SHP77 (cell line): ENCODE data around the gene ATP10B.
"Not testable (repeated sequence)": the region's sequence is repeated elsewhere in the genome, so short reads cannot be mapped to it uniquely, and the experiment has no call there.

Experiments used
- DNase-seq, 2 experiments: peaks; one replicate each; lab custom pipeline; 2025; lab: John Stamatoyannopoulos, UW

The ATP10B gene, protein sequence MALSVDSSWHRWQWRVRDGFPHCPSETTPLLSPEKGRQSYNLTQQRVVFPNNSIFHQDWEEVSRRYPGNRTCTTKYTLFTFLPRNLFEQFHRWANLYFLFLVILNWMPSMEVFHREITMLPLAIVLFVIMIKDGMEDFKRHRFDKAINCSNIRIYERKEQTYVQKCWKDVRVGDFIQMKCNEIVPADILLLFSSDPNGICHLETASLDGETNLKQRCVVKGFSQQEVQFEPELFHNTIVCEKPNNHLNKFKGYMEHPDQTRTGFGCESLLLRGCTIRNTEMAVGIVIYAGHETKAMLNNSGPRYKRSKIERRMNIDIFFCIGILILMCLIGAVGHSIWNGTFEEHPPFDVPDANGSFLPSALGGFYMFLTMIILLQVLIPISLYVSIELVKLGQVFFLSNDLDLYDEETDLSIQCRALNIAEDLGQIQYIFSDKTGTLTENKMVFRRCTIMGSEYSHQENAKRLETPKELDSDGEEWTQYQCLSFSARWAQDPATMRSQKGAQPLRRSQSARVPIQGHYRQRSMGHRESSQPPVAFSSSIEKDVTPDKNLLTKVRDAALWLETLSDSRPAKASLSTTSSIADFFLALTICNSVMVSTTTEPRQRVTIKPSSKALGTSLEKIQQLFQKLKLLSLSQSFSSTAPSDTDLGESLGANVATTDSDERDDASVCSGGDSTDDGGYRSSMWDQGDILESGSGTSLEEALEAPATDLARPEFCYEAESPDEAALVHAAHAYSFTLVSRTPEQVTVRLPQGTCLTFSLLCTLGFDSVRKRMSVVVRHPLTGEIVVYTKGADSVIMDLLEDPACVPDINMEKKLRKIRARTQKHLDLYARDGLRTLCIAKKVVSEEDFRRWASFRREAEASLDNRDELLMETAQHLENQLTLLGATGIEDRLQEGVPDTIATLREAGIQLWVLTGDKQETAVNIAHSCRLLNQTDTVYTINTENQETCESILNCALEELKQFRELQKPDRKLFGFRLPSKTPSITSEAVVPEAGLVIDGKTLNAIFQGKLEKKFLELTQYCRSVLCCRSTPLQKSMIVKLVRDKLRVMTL (N-terminal part only)

DNA sequence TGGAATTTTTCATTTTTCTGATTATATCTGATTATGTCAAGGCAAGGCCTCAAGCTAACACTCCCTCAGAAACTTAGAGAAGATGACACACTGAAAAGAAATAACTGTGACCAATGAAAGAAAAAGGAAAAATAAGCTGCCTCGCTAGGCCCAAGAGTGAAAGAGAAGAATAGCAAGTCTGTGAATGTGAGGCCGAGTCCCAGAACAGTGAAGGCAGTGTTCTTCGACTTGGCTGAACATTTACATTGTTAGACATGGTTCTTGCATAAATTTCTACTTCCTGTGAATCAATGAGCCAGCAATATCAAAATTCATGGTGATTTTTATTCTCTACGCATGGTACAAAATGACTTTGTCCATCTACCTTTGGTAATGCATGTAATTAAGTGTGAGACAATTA, at the start of gene ATP10B:
TSS of gene ATP10B (minus strand) at position 163 of the 400 bp plus-strand sequence. CDS start 164,137 bp downstream, outside the sequence.
- no peak for DNase-seq

DNA sequence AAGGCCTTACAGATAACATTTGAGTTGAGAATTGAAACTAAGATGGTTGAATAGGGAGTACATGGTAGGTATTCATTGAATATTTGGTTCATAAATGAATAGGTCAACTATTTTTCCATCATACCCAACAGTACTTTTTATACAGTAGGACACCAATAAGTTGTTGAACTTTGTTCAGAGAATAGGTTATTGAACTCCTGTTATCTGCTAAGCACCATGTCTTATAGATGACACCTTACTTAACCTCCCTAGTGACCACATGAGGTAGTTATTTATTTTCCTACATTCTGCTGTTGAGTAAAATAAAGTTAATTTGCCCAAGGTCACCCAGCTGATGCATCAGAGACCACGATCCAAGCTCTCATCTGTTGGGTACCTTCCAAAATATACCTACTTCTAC, 49.6 kb upstream of the ATP10B start:
- DNase-seq, result no peak

DNA sequence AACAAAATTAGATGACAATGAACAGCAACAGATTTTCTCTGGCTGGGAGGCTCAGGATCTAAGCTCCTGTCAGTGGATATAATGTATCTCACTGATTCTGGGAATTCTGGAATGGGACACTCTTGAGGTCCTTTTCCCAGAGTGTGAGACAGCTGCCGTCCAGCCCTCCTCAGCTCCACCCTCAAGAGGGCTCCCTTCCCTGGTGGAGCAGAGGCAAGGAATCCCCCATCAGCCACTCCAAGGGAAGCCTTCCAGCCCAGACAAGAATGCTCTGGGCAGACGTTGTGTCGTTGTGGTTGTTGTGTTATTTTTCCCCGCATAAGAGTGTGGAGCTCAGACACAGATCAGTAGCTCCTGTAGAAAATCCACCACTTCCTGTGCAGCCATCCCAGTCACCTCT, 47.7 kb upstream of the ATP10B start:
- no peak for DNase-seq

DNA sequence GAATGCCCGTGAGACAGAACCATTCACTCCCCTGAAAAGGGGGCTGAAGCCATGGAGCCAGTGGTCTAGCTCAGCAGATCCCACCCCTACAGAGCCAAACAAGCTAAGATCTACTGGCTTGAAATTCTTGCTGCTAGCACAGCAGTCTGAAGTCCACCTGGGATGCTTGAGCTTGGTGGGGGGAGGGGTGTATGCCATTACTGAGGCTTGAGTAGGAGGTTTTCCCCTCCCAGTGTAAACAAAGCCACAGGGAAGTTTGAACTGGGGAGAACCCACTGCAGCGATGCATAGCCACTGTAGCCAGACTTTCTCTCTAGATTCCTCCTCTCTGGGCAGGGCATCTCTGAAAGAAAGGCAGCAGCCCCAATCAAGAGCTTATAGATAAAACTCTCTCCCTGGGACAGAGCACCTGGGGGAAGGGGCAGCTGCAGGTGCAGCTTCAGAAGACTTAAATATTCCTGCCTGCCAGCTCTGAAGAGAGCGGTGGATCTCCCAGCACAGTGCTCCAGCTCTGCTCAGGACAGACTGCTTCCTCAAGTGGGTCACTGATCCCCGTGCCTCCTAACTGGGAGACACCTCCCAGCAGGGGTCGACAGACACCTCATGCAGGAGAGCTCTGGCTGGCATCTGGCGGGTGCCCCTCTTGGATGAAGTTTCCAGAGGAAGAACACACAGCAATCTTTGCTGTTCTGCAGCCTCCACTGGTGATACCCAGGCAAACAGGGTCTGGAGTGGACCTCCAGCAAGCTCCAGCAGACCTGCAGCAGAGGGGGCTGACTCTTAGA, 41.4 kb upstream of the ATP10B start:
- DNase-seq, result not testable (repeated sequence)

DNA sequence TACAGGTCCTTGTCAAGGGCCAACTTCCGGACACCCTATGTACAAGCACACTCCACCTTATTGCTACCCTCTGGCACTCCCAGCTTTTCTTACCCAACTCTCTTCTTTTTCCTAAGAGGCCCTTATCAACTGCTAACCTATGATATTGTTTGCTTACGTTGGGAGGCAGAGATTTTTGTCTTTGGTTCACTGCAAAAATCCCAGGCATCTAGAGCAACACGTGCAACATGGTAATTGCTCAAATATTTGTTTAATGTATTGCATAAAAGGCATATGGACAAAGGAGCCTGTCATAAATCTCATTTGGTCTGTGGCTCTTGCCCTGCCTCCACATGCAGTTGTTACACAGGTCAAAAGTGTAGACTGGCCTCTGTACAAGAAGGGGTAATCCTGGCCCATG, 35.8 kb upstream of the ATP10B start:
- DNase-seq, result peak; percentile 50 to 55

DNA sequence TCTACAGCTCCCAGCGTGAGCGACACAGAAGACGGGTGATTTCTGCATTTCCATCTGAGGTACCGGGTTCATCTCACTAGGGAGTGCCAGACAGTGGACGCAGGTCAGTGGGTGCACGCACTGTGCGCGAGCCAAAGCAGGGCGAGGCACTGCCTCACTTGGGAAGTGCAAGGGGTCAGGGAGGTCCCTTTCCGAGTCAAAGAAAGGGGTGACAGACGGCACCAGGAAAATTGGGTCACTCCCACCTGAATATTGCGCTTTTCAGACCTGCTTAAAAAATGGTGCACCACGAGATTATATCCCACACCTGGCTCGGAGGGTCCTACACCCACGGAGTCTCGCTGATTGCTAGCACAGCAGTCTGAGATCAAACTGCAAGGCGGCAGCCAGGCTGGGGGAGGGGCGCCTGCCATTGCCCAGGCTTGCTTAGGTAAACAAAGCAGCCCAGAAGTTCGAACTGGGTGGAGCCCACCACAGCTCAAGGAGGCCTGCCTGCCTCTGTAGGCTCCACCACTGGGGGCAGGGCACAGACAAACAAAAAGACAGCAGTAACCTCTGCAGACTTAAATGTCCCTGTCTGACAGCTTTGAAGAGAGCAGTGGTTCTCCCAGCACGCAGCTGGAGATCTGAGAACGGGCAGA, 21.7 kb upstream of the ATP10B start:
- DNase-seq, result not testable (repeated sequence)

DNA sequence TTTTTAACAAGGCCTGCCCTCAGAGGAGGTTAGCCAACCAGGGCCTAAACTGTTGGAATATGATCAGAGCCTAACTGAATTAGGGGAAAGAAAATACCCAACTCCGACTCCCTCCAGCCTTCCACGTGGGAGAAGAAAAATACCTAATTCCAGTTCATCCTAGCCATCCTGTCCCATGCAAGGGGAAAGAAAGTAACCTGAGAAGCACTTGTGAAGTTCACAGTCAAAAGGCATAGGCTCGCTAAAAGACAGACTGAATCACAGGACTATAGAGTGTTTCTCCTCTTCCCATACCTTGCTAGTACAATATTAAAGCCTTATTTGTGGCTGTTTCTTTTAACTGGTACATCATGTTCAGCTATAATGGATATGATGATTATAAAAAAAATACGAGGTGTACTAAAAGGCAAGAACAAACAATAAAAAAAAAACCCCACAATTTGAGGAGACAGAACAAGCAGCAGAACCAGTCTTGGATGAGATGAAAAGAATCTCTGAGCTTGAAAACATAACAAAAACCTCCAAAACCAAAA, 18.0 kb upstream of the ATP10B start:
- no peak for DNase-seq

DNA sequence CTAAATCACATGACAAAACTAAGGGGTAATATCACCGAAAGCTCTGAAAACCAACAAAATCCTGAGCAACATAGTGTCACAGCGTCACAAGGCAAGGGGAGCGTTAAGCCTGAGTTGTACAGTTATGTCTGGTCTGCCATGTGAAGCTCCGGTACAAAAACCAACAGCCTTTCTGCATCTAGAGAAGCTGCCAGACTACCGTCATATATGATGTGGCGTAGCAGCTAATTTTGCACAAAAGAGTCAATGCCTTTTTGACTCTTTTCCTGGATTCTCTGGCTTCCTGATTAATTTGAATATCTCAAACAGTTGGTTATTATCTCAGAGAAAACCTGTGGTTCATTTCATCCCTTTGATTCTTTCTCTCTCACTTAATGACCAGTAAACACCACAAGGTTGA, 16.0 kb upstream of the ATP10B start:
- DNase-seq, result no peak

DNA sequence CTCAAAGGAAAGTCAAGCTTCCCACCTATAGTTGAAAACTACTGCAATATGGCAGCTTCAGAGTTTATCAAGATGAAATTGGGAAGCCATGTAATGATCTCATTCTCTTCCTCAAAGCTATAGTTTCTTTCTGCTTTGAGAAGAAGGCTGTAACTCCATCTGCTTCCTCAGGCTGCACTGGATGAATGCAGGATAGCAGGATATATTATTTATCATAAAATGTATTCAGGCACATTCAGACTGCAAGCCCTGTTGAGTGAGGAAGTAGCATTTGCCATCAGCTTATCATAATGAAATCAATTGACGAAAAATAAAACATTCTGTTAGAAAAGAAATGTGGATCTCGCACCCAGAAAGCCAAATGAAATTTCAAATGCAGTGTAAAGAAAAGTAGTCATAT, 560 bp downstream of the ATP10B start:
- no peak for DNase-seq

DNA sequence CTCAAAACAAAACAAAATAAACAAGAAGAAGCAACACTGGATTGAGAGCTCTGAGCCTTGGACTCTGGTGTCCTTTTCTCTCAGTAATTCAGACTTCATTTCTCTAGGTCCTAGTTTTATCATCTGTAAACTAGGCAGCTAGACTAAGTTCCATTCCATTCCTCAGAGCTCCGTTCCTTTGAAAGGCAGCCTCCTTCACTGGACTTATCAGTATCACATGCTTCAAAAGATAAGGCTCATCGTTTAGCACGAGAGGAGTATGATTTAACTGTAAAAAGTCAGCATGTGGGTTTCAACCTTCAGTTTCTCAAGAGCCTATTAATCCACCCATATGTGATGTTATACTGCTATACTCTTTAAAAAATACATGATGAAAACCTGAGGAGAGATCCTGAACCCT, 1.6 kb downstream of the ATP10B start:
- DNase-seq, result no peak

DNA sequence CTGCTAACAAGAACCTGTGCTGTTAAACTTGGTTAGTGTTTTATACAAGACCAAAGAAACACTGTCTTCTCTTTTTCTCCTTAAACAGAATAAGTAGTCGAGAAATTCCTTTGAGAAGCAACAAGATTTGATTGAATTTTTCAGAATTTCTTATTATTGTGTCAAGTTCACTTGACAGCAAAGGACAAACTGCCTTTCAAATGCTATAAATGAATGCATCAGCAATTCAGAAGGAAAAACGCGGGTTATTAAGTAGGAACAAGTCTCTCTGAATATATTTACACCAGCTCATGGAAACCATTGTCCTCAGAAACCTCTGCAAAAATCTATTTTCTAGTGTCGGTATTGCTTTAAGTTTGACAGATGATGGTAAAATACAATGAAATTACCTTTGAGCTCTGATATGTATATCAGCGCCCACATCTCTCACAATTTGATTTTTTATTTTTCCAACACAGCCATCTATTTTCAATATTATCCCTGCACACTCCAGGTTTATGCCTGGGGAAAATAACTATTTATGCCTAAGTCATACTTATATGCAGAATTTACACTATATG, 4.4 kb downstream of the ATP10B start:
- DNase-seq, result no peak

DNA sequence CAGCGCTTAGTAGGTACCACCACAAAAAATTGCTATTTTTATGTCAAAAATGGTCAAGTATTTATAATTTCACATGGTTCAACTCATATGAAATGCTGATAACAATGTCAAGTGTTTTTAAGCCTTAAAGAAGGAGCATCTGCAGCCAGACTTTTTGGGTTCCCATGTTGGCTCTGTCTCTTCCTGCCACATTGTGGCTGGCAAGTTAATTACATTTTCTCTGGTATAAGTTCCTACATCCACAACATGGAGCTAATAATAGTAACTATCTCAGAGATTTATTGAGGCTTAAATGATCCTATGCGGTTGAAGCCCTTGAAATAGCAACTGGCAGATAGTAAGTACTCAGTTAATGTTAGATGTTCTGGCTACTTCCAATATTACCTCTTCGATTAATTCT, 5.4 kb downstream of the ATP10B start:
- DNase-seq, result no peak

DNA sequence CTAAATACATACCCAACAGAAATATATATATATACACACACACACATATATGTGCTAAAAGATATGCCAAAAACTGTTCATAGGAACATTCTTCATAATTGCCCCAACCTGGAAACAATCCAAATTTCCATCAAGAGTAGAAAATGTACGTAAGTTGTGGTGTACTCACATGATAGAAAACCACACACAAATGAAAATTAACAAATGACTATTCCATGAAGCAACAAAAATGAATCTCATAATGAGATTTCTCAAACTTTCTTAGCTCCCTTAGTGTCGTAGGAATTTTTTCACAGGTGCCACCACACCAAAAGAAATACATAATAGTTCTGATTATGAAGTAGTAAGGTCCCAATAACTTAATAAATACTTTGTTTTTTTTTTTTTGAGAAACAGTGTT, 7.8 kb downstream of the ATP10B start:
- DNase-seq, result no peak

DNA sequence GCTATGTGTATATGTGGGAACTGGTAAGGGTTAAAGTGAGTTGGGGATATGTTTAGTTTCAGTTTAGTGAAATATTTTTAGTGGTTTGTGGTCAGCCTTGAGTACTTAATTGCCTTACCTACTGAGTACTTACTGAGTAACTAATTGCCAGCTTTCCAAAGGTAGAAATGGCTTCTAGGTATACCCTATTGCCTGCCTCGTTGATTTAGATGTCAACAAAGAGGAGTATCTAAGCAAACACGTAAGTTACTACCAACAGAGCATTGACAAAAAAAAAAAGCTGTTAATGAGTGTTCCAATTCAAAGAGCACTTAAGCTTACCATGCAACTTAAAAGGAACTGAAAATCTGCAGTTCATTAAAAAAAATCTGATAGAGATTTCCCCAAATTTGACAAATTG, 8.8 kb downstream of the ATP10B start:
- no peak for DNase-seq

DNA sequence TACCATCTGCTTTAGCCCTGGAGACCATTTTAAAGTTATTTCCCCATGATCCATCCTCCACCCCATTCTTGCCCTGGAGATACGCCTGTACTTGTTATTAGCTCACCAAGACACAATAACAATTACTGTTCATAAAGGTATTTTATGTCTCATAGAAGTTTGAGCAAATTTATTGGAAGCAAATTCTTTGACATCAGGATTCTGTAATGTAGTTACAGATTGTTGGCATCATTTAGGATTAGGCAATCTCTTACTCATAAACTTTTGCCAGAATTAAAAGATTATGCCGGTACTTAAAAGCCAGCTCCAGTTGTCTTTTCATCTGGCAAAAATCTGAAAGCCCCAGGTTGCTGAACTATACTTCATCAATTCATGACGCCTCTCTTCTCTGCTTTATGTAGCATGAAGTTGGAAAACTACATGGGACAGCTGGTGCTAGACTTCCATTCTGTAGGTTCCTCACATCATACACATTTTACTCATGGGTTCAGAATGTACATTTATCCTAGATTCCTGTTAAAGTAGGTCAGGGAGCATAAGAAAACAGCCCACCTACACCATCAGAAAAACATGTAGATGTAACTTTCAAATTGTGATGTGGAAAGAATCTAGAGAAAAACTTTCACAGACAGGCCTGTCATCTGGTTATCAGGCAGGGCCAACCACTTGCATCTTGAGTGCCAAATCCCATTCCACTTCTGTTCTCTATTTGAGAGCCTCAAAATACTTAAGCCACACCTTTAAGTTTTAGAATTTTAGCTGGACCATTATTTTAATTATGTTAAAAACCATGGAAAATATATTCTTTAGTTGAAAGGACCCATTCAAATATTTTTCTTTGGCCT, 14.0 kb downstream of the ATP10B start:
- no peak for DNase-seq

DNA sequence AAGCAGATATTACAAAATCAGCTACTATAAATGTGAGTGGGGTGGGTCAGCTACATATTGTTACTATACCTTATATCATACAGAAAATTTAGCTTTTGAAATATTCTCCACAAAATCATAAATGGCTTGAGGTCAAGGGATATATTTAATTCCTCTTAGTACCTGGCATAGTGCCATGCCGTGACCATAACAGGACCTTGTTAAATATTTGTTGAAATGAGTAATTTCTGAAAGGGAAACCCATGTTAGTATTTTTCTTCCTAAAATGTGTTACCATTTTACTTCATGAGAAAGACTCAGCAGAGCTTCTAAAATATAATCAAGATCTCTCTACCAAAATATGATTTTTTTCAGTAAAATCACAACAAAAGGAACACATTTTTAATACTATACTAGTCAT, 14.8 kb downstream of the ATP10B start:
- DNase-seq, result no peak

DNA sequence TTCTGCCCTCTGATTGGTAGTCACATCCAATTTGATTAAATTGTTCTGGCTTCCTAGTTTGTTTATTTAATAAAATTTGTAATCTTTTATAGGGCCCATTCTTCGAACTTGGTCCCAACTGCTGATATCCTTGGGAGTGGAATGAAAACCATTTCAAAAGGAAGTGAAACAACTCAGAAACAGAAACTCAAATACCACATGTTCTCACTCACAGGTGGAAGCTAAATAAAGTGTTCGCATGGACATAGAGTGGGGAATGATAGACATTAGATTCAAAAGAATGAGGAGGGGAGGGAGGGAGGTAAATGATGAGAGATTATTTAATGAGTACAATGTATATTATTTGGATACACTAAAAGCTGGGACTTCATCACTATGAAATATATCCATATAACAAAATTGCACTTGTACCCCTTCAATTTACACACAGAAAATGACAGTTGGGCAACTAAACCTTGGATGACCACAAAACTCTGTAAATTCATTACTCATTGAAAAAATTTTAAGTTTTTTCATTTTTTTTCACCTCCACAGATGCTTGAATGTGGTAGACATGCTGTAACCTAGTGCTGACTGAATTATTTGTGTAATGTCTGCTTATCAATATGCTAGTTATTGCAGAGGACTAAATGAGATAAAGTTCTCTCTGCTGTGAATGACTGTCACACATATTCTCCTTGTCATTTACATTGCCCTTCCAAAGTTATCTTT, 16.0 kb downstream of the ATP10B start:
- DNase-seq, result no peak

DNA sequence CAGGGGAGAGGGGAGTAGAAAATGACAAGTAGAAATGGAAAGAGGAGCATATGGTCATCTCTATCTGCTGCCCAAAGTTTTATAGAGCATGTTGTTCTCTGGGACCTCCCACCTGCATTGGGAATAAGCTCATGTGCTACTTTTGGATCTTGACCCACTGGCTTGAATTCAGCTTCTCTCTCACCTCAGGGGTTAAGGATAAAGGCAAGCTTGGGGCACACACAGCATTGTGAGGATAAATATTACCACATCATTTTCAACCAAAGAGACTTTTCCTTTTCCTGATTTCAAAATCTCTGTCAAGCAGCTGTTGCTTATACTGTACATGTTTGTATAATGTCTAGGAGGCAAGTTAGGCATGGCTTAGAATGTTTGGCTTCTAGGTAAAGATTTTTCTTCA, 16.6 kb downstream of the ATP10B start:
- DNase-seq, result no peak

DNA sequence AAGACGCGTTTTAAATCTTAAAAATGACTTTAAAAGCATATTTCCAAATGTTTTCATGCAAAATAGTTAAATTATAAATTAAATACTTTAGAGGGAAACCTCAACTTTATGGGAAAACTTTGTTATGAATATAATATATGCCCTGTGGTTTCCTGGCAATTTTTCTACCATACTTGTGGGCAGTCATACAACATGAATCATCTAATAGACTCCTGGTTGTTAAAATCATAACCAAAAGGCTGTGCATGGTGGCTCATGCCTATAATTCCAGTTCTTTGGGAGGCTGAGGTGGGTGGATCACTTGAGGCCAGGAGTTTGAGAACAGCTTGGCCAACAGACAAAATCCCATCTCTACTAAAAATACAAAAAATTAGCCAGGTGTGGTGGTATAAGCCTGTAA, 18.2 kb downstream of the ATP10B start:
- no peak for DNase-seq
